ENCODE data around the gene TRAK1.

TRAK1 gene

DNA sequence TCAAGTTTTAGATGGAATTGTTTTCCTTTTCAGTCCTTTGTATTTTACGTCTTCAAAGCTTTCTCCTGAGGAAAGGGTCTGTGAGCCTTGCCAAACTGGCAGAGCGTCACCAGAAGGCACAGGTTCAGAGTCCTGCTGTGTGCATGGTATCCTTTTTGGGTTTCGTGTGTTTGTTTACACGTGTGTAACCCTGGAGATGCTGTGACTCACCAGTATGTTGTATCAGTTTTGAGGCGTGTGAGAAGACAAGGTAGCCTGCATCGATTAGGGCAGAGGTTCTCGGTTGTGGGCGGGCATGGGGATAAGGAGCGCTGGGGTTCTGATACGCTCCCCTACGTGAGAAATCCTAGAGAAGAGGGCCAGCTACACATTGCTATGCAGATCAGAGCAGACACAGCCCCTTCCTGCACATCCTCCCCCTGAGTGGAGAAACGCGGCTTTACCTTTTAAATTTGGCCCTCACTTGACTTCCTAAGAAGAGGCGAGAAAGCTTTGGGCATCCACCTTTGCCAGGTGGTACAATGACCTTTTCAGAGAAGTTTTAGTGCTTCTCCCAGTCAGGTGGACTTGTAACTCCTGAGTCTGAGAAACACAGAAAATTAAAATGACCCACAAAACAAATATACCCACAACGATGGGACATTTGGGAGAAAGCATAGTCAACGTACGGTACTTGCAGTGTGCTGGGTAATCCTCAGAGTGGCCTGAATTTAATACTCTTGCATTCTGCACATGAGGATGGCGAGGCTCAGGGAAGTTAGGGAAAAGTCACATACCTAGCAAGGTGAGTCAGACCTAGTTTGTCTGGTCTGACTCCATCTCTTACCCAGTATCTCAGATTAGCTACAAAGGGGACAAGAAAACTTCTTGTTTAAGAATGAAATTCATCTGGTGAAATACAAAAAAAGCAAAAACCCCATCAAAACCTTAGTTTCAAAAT lies 38.1 kb downstream of the TRAK1 start:
- no peak for DNase-seq (ENCODE audit: low spot score)
- TF ChIP-seq, protein P1, sequence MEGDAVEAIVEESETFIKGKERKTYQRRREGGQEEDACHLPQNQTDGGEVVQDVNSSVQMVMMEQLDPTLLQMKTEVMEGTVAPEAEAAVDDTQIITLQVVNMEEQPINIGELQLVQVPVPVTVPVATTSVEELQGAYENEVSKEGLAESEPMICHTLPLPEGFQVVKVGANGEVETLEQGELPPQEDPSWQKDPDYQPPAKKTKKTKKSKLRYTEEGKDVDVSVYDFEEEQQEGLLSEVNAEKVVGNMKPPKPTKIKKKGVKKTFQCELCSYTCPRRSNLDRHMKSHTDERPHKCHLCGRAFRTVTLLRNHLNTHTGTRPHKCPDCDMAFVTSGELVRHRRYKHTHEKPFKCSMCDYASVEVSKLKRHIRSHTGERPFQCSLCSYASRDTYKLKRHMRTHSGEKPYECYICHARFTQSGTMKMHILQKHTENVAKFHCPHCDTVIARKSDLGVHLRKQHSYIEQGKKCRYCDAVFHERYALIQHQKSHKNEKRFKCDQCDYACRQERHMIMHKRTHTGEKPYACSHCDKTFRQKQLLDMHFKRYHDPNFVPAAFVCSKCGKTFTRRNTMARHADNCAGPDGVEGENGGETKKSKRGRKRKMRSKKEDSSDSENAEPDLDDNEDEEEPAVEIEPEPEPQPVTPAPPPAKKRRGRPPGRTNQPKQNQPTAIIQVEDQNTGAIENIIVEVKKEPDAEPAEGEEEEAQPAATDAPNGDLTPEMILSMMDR (IDR thresholded peaks at IDR 0.05; ENCODE audit: borderline replicate concordance, control extremely low read depth, extremely low read depth, insufficient read depth, missing control alignments) = no peak
- in situ Hi-C loops (cut with MboI; ENCODE audit: low sequenced_read_pairs, unreplicated experiment) = no loop called here

DNA sequence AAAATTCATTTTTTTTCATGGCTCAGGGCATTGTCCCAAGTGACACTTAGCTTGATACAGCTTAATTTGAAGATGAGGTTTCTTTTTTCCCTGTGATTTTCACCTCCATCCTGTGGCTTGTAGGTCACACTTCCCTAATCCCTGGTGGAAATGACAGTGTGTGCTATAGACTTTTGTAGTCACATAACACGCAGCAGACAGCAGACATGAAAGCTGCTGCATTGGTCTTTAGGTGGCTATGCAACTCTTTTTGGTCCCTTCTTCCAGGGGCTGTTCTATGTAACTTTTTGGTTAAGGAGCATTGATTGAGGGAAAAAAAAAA lies 38.8 kb downstream of the TRAK1 start:
- TF ChIP-seq, protein P1 (IDR thresholded peaks at IDR 0.05; ENCODE audit: borderline replicate concordance, control extremely low read depth, extremely low read depth, insufficient read depth, missing control alignments) = no peak
- in situ Hi-C loops (cut with MboI; ENCODE audit: low sequenced_read_pairs, unreplicated experiment) = no loop called here
- DNase-seq (ENCODE audit: low spot score) = no peak

DNA sequence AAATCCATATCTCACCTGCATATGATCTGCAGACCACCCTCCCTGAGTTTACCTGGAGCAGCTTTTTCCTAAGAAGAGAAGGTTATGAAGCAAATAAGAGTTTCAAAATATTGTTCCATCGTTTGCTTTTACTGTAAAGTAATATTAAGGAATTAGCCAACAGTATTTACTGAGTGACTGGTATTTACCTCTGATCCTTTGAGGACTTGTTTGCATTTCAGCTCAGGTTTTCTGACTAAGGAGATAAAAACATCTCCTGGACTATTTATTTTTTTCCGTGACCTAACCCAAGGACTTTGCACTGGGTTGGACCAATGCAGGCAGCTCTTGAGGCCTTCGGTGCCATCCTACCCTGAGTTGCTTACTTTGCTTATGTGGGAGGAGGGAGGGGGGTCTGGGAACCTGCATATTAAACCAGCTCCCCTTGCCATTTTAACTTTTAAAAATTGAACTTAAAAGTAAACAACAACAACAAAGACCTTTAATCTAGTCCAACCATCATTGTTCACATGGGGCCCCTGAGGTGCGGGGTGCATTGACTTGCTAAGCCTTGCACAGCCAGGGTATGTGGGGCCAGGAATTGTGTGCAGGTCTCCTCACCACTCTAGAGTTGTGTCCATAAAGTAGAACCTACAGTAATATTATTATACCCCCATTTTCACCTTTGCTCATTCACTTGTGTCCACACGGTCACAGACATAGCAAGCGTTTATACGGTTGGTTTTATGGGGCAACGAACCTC lies 39.3 kb downstream of the TRAK1 start:
- DNase-seq (ENCODE audit: low spot score) = no peak
- TF ChIP-seq, protein P1 (IDR thresholded peaks at IDR 0.05; ENCODE audit: borderline replicate concordance, control extremely low read depth, extremely low read depth, insufficient read depth, missing control alignments) = no peak
- in situ Hi-C loops (cut with MboI; ENCODE audit: low sequenced_read_pairs, unreplicated experiment) = no loop called here

DNA sequence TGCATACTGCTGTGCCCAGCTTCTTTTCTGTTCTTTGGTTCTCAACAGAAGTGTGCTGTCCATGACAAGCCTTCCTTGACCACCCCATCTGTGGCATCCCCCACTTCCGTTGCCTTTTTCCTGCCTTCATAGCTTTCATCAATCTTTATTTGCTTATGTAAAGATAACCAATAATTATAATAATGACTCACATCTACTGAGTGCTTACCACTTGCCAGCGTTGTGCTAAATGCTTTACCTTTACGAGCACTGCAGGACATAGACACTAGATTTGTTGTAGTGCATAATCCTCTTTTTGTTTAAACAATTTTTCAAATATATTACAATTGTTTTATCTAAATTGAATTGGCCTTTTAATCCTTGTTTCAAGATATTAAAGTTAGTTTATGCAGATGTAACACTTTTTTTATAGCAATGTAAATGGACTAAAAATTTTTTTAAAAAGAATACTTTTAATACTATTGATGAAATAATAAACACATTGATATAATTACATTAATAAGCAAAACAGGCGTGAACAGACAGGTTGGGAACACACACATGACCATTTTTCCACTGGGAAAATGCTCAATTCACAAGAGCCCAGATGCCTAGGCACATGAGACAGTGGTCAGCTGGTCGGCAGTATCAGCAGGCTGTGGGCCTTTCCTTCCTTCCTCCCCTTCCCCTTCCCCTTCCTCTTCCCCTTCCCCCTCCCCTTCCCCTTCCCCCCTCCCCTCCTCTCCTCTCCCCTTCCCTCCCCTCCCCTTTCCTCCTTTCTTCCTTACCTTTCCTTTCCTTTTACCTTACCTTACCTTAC lies 42.5 kb downstream of the TRAK1 start:
- in situ Hi-C loops (cut with MboI; ENCODE audit: low sequenced_read_pairs, unreplicated experiment) = no loop called here
- TF ChIP-seq, protein P1 (IDR thresholded peaks at IDR 0.05; ENCODE audit: borderline replicate concordance, control extremely low read depth, extremely low read depth, insufficient read depth, missing control alignments) = no peak
- DNase-seq (ENCODE audit: low spot score) = no peak

DNA sequence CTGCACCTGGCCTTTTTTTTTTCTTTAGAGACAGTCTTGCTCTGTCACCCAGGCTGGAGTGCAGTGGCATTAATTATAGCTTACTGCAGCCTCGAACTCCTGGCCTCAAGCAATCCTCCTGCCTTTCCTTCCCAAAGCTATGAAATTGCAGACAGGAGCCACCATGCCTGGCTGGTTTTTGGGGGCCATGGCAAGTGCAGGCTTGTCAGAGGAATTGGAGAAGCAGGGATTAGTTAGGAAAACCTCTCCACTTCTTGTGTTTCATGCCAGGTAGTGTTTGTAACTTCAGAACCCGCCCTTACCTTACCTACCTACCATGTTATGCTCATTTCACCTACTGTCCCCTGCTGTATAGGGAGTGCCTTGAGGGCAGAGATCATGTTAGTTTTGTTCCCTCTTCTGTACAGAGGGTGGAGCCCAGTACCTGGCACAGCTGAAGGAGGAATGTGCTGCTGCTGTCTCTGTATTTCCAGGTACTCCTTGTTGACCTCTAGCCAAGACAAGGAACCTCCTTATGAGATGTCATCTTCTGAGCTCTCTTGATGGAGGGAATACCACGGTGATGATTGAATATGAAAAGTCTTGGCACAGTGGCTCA lies 43.8 kb downstream of the TRAK1 start:
- TF ChIP-seq, protein P1 (IDR thresholded peaks at IDR 0.05; ENCODE audit: borderline replicate concordance, control extremely low read depth, extremely low read depth, insufficient read depth, missing control alignments) = no peak

More for the DNA sequence above, 43.8 kb downstream of the TRAK1 start:
- no peak for DNase-seq (ENCODE audit: low spot score)
- in situ Hi-C loops (cut with MboI; ENCODE audit: low sequenced_read_pairs, unreplicated experiment) = no loop called here

Measured in GM13976 (cell line).